Stomach (tissue), 9 donors: ENCODE data around the gene CD300A. TPM values are rescaled to one million over a fixed set of nuclear protein-coding genes. Genes with fewer than 3 reads are reported as not detected.
A peak's percentile ranks its signal among the peaks of the same experiment; 100 is the strongest.

Experiments
- DNase-seq, 2 donors: peaks; one replicate each; pipeline versions ENCODE4 v3.0.0 to v3.0.0-alpha.2; 2013 to 2019
- H3K27ac ChIP-seq, 5 donors: fragments of 200-600 bp in 4 of 5; sonication (generic) in 4 of 5; one replicate each; pipeline ENCODE4 v1.5.1; 2013 to 2019; ENCODE audit warnings: mild to moderate bottlenecking in 1 of 5, moderate library complexity in 1 of 5
- H3K27me3 ChIP-seq, 3 donors: fragments of 200-600 bp; sonication (generic); one replicate each; pipeline ENCODE4 v1.5.1; 2017 to 2019; ENCODE audit warnings: mixed run types in 1 of 3
- H3K36me3 ChIP-seq, 4 donors: fragments of 200-600 bp; sonication (generic); 1 replicate in 3 of 4; 2 replicates in 1 of 4; pipeline ENCODE4 v1.5.1; 2016 to 2019
- H3K4me1 ChIP-seq, 4 donors: fragments of 200-600 bp; sonication (generic); one replicate each; pipeline ENCODE4 v1.5.1; 2016 to 2019
- H3K4me3 ChIP-seq, 4 donors: fragments of 200-600 bp; sonication (generic) in 3 of 4; one replicate each; pipeline ENCODE4 v1.5.1; 2016 to 2019; ENCODE audit warnings: mild to moderate bottlenecking in 1 of 4
- H3K9me3 ChIP-seq, 4 donors: fragments of 200-600 bp; sonication (generic); one replicate each; pipeline ENCODE4 v1.5.1; 2016 to 2019
- EP300 ChIP-seq: sonication (generic); formaldehyde crosslinking; IDR thresholded peaks from one replicate; pipeline ENCODE4 v1.6.1; 2017; ENCODE audit warnings: antibody characterized with exemption
- POLR2A ChIP-seq, 4 donors: fragments of 450-650 bp; IDR thresholded peaks; one replicate each; pipeline ENCODE4 v1.6.1; 2016; ENCODE audit warnings: antibody characterized with exemption in 4 of 4, control low read depth in 2 of 4, mild to moderate bottlenecking in 1 of 4, moderate library complexity in 1 of 4
- POLR2AphosphoS5 ChIP-seq, 3 donors: sonication (generic); formaldehyde crosslinking; IDR thresholded peaks; one replicate each; pipeline ENCODE4 v1.6.1; 2016; ENCODE audit warnings: antibody characterized with exemption in 3 of 3
- WGBS, 5 donors: extraction: QIAGEN DNeasy Blood & Tissue Kit in 3 of 5; methylation state at CpG; one replicate each; pipeline versions ENCODE4 v1.1.5 to v1.1.7; 2013 to 2018; 5-methylcytosine and 5-hydroxymethylcytosine counted together
- intact Hi-C: fragments of 100-400 bp; cut with DNase I; formaldehyde crosslinking; loops from one replicate; pipeline ENCODE4 v1.15.1; 2023; ENCODE audit warnings: low total_unique reads
- polyA plus RNA-seq, 3 donors: library from polyadenylated mRNA; stranded (reverse); fragments of 200-250 nt; gene quantifications; one replicate each; pipeline ENCODE4 v1.2.3, GENCODE V29; 2013
- total RNA-seq, 5 donors: library from RNA; depleted of rRNA; stranded (reverse); fragments of >200 nt; gene quantifications; one replicate each; pipeline versions ENCODE4 v1.1.0 to v1.2.3, GENCODE V29; 2014 to 2016
- TF ChIP-seq, protein P1 (sequence below), 7 experiments: fragments of 450-650 bp in 4 of 7; fragments of 200-600 bp in 3 of 7; sonication (generic) in 3 of 7; IDR thresholded peaks; one replicate each; pipeline ENCODE4 v1.5.1; 2016 to 2019; ENCODE audit warnings: antibody characterized with exemption in 7 of 7, control low read depth in 2 of 7, mild to moderate bottlenecking in 1 of 7
- donor health status: healthy with polysubstance abuse.
- donor health status: Bipolar disorder and iron deficiency.
- donor health status: healthy.

Gene CD300A
- total and polyA plus RNA-seq, 8 donors: 1.8 to 8.0 (median 3.9) TPM; not detected in 2

DNA sequence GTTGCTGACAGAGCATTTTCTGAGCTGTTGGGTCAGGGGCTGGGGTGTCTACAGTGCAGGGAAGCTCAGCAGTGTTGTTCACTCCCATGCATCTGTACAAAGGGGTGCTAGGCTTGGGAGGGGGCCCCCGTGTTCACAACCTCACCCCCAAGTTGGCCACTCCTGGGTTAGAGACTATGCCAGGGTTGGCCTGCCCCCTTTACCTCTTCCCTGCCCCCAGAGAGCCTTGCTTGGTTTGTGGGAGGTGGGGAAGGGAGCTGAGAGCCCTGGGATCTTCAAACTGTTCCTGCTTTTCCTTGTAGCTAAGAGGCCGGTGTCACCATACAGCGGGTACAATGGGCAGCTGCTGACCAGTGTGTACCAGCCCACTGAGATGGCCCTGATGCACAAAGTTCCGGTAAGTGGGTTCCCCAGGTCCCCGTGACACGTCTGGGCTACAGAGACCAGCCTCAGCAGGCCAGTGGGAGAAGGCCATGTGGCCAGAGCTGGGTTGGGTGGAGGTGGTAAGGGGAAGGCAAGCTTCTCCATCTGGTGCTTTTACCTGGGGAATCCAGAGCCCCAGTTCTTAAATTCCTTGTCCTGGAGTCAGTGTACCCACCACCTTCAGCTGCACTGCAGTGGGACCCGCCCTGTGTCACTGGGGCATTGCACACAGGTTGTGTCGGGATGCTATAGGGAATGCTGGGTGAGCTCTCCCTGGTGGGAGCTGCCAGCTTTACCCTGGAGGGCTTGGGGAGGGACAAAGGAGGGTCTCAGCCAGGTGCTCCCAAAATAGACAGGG, 22.7 kb upstream of the CD300A start:
- Histone ChIP-seq H3K27me3 (no peaks in the 10 kb centered on the region), H3K4me3 (peak overlapping the region in 3 of 4 donors; percentile 13 to 27 (median 22)), H3K27ac (peak overlapping the region; percentile 82 to 99 (median 95)), H3K9me3 (no peaks in the 10 kb centered on the region), H3K4me1 (peaks cover 72 to 94% (median 81%) of the 10 kb centered on the region in 4 donors), H3K36me3 (peaks cover 19 to 48% (median 36%) of the 10 kb centered on the region in 4 donors)
- WGBS, 5 donors: 29 to 54% (median 42%) methylated on average over 8 of the region's 8 CpGs
- no peak for TF ChIP-seq EP300
- no peak for TF ChIP-seq POLR2AphosphoS5 (IDR thresholded peaks at IDR 0.05)
- TF ChIP-seq, protein P1, sequence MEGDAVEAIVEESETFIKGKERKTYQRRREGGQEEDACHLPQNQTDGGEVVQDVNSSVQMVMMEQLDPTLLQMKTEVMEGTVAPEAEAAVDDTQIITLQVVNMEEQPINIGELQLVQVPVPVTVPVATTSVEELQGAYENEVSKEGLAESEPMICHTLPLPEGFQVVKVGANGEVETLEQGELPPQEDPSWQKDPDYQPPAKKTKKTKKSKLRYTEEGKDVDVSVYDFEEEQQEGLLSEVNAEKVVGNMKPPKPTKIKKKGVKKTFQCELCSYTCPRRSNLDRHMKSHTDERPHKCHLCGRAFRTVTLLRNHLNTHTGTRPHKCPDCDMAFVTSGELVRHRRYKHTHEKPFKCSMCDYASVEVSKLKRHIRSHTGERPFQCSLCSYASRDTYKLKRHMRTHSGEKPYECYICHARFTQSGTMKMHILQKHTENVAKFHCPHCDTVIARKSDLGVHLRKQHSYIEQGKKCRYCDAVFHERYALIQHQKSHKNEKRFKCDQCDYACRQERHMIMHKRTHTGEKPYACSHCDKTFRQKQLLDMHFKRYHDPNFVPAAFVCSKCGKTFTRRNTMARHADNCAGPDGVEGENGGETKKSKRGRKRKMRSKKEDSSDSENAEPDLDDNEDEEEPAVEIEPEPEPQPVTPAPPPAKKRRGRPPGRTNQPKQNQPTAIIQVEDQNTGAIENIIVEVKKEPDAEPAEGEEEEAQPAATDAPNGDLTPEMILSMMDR (IDR thresholded peaks at IDR 0.05): no peak
- no peak for TF ChIP-seq POLR2A (IDR thresholded peaks at IDR 0.05)
- intact Hi-C loops: no loop called here
- no peak for DNase-seq

DNA sequence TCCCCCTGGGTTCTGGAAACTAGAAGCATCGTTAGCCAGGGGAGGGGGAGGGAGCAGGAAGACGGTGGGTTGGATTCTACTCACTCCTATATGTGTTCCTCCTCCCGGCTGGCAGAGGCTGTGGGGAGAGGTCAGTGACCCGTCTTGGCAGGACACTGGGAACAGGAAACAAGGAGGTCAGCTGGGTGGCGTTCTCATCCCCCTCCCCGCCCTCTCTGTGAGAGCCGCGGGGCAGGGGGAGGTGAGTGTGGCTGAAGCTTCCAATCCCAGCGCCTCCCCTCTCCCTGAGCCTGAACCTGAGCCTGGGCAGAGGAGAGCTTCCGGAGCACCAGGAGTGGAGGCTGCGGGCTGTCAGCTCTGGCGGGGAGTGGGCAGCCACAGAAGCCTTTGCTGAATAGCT, 22.0 kb upstream of the CD300A start:
- intact Hi-C loops: no loop called here
- 19 to 48% (median 22%) methylated on average over 10 to 12 of the region's 12 CpGs for WGBS, 5 donors
- peaks cover 72 to 92% (median 81%) of the 10 kb centered on the region in 4 donors for H3K4me1 ChIP-seq
- H3K4me3 ChIP-seq: peak overlapping the region in 1 of 4 donors; percentile 27
- DNase-seq: peak; percentile 61 to 89
- H3K27me3 ChIP-seq: no peaks in the 10 kb centered on the region
- H3K36me3 ChIP-seq: peaks cover 25 to 55% (median 41%) of the 10 kb centered on the region in 4 donors
- H3K27ac ChIP-seq: peak overlapping the region; percentile 82 to 99 (median 95)
- H3K9me3 ChIP-seq: no peaks in the 10 kb centered on the region
- TF ChIP-seq POLR2AphosphoS5 (IDR thresholded peaks at IDR 0.05) (peak in 2 of 3 donors; percentile 39 to 62), POLR2A (IDR thresholded peaks at IDR 0.05) (no peak), EP300 (no peak)
- TF ChIP-seq, protein P1 (IDR thresholded peaks at IDR 0.05): no peak

DNA sequence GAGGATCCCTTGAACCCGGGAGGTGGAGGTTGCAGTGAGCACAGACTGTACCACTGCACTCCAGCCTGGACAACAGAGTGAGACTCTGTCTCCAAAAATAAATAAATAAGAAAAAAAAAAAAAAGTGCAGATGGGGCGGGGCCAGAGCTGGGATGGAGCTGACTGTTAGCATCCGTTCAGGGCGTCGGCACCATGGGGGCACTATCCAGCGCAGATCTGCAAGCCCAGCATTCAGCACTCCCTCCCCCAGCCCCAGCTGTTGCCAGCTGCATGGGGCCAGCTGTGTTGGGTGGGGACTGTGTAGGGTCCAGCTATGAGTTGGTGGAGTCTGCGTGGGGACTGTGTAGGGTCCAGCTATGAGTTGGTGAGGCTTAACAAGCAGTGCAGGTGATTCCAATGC, 21.3 kb upstream of the CD300A start:
- Histone ChIP-seq H3K4me3 (no peak overlapping the region), H3K27me3 (no peaks in the 10 kb centered on the region), H3K27ac (peak overlapping the region; percentile 82 to 99 (median 95)), H3K9me3 (no peaks in the 10 kb centered on the region), H3K36me3 (peaks cover 18 to 55% (median 39%) of the 10 kb centered on the region in 4 donors), H3K4me1 (peaks cover 72 to 85% (median 79%) of the 10 kb centered on the region in 4 donors)
- TF ChIP-seq POLR2AphosphoS5 (IDR thresholded peaks at IDR 0.05): no peak
- no peak for TF ChIP-seq POLR2A (IDR thresholded peaks at IDR 0.05)
- TF ChIP-seq, protein P1 (IDR thresholded peaks at IDR 0.05): no peak
- no peak for TF ChIP-seq EP300
- DNase-seq: no peak
- WGBS, 5 donors: 40 to 62% (median 53%) methylated on average over 7 of the region's 7 CpGs
- intact Hi-C loops: no loop called here

DNA sequence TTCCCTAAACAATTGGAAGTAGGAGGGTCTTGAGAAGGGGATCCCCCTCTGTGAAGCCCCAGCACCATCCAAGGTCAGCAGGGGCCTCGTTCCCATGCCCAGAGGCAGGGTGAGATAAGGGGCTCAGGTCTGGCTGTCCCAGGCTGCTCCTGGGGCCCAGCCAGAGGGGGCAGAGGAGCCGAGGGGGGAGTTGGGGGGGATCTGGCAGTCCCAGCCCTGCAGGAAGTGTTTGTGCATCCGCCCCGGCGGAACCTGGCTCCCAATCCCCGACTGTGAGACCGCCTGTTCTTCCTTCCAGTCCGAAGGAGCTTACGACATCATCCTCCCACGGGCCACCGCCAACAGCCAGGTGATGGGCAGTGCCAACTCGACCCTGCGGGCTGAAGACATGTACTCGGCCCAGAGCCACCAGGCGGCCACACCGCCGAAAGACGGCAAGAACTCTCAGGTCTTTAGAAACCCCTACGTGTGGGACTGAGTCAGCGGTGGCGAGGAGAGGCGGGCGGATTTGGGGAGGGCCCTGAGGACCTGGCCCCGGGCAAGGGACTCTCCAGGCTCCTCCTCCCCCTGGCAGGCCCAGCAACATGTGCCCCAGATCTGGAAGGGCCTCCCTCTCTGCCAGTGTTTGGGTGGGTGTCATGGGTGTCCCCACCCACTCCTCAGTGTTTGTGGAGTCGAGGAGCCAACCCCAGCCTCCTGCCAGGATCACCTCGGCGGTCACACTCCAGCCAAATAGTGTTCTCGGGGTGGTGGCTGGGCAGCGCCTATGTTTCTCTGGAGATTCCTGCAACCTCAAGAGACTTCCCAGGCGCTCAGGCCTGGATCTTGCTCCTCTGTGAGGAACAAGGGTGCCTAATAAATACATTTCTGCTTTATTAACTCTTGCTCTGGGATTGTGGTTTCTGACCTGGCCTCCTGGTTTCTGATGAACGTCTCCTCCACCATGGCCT, 19.6 kb upstream of the CD300A start:
- H3K4me1 ChIP-seq: peaks cover 67 to 72% (median 69%) of the 10 kb centered on the region in 4 donors
- intact Hi-C loops: no loop called here
- peak overlapping the region; percentile 82 to 99 (median 91) for H3K27ac ChIP-seq
- TF ChIP-seq, protein P1 (IDR thresholded peaks at IDR 0.05): peak in 2 of 7 experiments; percentile 9 to 56
- TF ChIP-seq EP300 (no peak), POLR2AphosphoS5 (IDR thresholded peaks at IDR 0.05) (peak; percentile 28 to 82 (median 76)), POLR2A (IDR thresholded peaks at IDR 0.05) (no peak)
- WGBS, 5 donors: 16 to 41% (median 39%) methylated on average over 17 to 31 of the region's 31 CpGs
- H3K36me3 ChIP-seq: peaks cover 9 to 41% (median 32%) of the 10 kb centered on the region in 4 donors
- H3K27me3 ChIP-seq: no peaks in the 10 kb centered on the region
- no peak overlapping the region for H3K4me3 ChIP-seq
- peak; percentile 65 to 87 for DNase-seq
- no peaks in the 10 kb centered on the region for H3K9me3 ChIP-seq
